HG03159 (cell line): ENCODE results near the gene TTYH3.

Experiments
- ATAC-seq: cut with Tn5 transposase; IDR thresholded peaks from one replicate; pipeline ENCODE4 v1.9.1; 2021; ENCODE audit warnings: mild to moderate bottlenecking, moderate library complexity; ENCODE audit not compliant: unreplicated experiment

The TTYH3 gene

DNA sequence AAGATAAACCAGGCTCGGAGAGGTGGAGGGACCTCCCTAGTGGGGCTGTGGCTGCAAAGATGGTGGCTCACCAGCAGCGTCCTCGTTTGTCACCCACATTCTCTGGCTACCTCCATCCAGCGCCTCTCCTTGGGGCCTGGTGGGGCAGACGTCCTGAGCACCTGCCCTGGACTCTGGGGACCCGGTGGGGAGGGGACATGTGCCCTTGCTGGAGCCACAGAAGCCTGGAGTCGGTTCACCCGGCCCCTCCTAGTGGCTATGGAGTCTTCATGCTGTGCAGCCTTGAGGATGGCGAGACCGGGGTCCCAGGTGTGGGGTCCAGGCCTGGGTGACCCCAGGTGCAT, 14.5 kb downstream of the TTYH3 start:
- ATAC-seq = no peak

DNA sequence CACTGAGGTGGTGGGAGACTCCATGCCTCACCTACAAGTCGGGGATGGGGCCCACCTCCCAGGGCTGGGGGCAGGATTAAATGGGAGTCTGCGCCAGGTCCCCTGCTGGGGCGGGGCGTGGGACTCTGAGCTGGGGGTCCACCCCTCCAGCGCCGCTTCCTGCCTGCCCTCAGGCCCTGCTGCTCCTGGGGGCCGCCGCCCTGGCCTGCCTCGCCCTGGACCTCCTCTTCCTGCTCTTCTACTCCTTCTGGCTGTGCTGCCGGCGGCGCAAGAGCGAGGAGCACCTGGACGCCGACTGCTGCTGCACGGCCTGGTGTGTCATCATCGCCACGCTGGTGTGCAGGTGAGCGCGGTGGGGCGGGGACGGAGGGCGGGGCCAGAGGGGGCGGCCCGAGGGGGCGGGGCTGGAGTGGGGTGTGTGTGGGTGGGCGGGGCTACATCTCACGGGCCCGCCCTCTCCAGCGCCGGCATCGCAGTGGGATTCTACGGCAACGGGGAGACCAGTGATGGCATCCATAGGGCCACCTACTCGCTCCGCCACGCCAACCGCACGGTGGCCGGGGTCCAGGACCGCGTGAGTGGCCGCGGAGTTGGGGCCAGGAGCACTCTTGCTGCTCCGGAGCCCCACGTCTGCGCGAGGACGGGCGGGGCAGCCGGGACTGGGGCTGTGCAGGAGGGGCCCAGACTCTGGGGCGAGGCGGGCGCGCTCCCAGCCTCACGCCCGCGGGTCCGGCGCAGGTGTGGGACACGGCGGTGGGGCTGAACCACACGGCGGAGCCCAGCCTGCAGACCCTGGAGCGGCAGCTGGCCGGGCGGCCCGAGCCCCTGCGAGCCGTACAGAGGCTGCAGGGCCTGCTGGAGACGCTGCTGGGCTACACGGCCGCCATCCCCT, 15.1 kb downstream of the TTYH3 start:
- no peak for ATAC-seq

DNA sequence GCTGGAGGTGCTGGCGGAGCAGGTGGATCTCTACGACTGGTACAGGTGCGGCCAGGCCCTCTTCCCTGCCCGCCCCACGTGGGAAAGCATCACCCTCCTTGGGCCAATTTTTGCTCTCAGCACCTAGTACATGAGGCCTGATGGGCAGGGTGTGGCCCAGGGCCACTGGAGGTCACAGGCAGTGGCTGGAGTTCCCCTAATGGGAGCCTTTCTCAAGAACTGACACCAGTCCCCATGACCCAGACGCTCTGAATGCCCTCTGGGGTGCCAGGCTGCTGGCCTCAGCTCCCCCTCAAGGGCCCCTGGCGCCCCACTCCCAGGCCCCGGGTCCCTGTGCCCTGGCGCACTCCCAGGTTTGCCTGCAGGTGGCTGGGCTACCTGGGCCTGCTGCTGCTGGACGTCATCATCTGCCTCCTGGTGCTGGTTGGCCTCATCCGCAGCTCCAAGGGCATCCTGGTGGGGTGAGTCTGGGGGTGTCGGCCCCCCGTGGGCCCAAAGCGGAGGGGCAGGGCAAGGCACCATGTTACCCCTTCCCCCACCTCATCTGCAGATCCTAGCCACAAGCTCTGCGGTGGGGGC, 15.9 kb downstream of the TTYH3 start:
- no peak for ATAC-seq

DNA sequence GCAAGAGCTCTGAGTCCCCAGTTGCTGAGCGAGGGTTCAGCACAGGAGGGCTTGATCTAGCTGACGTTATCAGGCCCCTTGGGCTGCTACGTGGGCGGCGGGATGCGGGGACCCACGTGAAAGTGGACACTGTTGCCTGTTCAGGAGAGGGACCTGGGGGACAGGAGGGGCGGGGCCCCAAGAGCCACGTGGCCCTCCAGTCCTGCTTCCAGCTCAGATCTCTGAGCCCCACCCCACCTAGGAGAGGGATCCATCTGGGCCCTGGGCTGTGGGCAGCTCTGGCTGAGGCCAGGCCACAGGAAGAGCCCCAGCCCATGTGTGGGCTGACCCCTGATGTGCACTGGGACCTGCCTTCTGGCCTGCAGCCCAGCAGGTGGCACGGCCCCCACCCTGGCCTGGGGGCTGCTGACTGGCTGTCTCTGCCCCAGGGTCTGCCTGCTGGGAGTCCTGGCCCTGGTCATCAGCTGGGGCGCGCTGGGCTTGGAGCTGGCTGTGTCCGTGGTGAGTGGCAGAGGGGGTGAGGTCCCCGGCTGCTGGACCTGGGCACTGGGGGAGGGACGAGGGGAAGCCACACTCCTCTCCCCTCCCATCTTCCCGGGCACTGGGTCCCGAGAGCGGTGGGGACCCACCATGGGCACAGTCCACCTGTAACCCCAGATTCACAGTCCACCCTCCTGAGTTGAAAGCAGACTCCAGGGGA, 17.5 kb downstream of the TTYH3 start:
- no peak for ATAC-seq

DNA sequence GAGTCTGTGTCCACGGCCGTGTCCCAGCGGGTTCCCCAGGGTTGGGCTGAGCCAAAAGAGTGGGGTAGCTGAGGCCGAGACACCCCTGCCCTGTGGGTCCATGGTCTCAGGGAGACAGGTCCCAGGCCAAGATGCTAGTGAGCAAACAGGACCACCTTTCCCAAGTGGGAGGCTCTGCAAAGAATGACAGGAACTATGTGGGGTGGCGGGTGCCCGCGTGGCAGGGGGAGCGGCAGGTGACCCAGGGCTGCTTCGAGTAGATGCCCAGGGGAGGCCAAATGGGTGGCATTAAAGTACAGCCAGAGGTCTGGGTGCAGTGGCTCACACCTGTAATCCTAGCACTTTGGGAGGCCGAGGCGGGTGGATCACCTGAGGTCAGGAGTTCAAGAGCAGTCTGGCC, 18.2 kb downstream of the TTYH3 start:
- ATAC-seq = no peak

DNA sequence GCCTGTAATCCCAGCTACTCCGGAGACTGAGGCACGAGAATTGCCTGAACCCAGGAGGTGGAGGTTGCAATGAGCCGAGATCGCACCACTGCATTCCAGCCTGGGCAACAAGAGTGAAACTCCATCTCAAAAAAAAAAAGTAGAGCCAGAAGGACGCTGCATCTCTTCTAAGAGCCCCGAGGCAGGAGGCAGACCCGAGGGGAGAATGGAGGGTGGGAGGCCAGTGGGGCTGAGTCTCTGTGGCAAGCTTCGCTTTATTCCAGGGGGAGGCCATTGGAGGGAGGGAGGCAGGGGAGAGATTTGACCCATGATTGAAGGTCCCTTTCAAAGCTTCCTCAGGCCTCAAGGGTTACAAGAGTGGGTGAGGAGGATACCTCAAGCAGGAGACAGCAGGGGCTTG, 18.7 kb downstream of the TTYH3 start:
- ATAC-seq = no peak

DNA sequence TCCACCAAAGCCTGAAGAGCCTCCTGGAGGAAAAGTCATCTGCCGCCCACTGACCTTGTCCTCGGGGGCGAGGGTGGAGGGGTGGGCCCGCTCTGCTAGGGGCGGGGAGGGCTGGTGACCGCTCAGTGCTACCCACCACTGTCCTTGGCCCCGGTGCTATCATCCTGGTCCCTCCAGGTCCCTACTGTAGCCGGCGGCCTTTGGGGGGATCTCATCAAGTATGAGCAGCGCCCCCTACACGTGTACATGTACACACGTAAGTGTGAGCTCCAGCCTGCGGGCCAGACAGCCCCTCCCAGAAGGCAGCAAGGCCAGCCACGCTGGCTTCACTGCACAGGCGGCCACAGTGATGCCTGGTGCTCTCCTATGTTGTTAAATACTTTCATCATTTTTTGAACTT, 19.6 kb downstream of the TTYH3 start:
- ATAC-seq = no peak

DNA sequence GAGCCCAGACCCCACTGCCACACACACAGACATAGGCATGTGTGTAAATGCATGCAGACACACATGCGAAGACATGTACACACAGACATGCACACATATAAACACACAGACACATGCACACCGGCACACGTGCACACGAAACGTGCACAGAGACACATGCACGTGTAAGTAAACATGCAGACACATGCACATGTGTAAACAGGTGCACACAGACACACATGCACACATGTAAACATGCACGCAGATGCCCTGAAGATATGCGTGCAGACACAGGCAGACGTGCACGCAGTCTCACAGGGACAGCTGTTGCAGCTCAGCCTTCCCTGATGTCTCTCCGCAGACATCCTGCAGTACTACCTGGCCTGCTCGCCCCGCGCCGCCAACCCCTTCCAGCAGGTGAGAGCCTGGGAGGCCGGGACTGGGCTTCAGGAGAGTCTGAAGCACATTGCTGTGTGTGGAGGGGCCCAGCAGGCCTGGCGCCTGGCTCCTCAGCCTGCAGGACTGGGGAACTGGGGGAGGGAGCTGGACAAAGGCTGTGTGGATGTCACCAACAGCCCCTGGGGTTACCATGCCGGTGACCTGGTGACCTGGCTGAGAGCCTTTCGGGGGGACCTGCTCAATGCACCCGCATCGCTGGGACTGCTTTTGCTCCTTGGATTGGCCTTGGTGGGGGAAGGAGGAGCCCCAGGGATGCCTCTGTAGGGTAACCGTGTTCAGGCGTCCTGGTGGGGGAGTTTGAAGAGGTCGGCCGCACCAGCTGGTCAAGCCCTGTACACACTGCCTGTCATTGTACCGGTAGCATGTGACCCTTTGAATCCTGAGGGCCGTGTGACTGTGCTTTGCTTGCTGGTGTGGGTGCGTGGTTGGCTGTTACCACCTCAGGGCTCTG, 20.3 kb downstream of the TTYH3 start:
- ATAC-seq = no peak

DNA sequence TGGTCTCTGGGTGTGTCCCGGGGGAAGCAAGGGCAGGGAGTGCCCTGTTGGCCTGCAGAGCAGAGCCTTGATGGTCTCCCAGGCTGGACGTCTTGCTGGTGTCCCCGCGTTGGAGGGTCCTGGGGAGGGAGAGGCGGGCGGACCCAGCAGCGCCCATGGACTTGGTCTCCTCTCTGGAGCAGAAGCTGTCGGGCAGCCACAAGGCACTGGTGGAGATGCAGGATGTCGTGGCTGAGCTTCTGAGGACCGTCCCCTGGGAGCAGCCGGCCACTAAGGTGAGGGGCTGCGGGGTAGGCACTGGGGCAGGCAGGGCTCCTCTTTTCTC, 20.9 kb downstream of the TTYH3 start:
- no peak for ATAC-seq

DNA sequence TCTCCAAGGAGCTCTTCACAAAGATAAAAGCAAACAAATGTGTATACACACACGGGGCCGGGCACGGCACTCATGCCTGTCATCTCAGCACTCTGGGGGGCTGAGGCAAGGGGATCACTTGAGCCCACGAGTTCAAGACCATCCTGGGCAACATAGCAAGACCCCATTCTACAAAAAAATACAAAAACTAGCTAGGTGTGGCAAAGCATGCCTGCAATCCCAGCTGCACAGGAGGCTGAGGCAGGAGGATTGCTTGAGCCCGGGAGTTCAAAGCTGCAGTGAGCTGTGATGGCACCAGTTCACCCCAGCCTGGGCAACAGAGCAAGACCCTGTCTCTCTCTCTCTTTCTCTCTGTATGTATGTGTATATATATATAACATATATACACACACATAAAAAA, 22.3 kb downstream of the TTYH3 start:
- no peak for ATAC-seq

DNA sequence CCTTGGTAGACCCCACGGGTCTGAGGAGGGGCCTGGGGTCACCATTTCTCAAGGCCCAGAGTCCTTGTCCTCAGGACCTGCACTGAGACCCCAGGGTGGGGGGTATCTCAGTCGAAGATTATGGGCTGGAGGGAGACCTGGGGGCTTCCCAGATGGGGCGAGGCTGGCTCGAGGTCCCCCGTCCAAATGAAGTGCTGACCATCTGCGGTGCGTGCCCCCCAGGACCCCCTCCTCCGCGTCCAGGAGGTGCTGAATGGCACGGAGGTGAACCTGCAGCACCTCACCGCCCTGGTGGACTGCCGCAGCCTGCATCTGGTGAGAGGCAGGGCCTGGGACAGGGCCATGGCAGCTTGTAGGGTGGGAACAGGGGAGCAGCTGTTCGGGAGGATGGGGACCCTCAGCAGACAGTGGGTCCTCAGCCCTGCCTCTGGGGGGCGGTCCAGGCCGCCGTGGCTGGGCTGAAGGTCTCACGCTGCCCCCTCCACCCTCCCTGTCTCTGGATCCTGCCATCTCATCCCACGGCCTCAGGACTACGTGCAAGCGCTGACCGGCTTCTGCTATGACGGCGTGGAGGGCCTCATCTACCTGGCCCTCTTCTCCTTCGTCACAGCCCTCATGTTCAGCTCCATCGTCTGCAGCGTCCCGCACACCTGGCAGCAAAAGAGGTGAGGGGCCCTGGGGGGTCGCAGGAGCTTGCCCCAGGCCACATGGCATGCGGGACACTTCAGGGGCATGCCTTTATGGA, 24.3 kb downstream of the TTYH3 start:
- no peak for ATAC-seq

DNA sequence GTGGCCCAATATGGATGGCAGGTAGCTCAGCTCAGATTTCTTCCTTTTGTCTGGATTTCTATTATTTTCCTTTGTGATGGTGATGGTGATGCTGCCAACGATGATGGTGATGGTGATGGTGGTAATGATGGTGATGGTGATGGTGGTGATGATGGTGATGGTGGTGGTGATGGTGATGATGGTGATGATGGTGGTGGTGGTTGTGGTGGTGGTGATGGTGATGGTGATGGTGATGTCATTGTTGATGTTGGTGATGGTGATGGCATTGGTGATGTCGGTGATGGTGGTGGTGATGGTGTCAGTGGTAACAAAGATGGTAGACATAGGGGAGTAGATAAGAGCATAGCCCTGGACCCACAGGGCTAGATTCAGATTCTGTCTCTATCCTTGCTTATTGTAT, 25.4 kb downstream of the TTYH3 start:
- ATAC-seq = no peak

DNA sequence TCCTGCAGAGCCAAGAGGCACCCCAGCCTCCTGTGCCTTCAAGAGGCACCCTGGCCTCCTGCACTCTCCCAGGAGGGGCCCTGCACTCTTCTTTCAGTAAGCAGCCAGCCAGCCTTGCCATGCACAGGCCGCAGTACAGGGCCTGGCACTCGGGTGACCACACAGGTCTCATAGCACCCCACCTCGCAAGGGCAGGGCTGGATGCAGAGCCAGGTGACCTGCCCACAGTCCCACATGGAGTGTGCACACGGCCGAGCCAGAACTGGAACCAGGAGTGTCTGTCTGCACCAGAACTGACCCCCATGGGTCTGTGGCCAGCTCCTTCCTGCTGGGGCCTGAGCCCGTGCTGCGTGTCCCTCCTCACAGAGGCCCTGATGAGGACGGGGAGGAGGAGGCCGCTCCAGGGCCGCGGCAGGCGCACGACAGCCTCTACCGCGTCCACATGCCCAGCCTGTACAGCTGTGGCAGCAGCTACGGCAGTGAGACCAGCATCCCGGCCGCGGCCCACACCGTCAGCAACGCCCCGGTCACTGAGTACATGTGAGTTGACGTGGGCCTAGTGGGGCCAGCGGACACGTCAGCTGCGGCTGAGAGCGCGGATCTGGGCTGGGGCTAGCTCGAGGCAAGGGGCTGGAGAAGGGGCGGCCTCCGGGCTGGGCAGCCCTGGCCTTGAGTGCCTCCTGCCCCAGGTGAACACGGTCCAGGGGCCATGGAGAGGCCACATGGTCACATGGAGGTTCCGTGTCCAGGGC, 26.3 kb downstream of the TTYH3 start:
- ATAC-seq = no peak

DNA sequence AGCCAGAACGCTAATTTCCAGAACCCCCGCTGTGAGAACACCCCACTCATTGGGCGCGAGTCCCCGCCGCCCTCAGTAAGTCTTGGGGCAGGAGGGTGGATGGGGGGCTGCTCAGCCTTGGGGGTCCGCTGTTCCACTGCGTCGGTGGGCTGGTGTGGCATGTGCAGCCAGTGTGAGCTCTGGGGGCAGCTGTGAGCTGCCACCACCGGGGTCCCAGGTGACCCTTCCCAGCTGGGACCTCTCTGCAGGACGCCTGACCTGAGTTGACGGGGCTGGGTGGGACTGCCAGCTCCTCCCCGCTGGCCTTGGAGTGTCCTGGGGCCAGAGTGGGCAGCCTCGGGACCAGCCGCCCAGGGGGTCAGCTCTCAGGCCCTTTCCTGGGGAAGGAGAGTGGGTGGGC, 27.2 kb downstream of the TTYH3 start:
- no peak for ATAC-seq

DNA sequence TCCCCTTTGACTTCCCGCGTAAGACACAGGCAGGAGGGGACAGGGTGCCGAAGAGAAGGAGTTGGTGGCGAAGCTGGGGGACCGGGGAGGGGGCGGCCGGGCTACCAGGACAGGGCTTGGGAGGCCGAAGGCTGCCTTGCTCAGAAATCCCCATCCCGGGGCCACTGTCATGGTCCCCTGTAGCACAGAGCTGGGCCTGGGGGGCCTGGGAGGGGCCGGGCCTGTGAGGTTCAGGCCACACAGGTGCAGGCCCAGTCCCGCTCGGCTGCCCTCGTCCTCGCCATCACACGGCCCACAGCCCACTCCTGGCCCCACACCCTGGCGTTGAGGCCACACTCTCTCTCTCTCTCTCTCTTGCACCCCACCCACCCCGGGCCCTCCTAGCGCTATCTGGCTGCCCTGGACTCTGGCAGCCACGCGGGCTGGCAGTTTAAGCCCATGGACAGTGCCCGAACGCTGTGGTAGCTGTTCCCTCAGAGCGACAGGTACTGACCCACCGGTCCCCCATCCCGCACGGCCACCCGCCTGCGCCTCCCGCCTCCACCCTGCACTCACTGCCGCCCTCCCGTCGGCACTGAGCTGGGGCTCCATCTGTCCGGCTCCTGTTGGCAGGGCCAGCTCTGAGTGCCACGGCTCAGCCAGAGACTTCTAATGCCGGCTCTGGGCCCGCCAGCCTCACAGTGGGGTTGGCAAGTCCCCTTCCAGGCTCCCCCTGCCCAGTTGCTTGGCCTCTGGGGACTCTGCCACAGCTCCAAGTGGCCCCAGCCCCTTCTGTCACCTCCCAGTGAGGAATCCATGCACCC, 28.0 kb downstream of the TTYH3 start:
- ATAC-seq = no peak

DNA sequence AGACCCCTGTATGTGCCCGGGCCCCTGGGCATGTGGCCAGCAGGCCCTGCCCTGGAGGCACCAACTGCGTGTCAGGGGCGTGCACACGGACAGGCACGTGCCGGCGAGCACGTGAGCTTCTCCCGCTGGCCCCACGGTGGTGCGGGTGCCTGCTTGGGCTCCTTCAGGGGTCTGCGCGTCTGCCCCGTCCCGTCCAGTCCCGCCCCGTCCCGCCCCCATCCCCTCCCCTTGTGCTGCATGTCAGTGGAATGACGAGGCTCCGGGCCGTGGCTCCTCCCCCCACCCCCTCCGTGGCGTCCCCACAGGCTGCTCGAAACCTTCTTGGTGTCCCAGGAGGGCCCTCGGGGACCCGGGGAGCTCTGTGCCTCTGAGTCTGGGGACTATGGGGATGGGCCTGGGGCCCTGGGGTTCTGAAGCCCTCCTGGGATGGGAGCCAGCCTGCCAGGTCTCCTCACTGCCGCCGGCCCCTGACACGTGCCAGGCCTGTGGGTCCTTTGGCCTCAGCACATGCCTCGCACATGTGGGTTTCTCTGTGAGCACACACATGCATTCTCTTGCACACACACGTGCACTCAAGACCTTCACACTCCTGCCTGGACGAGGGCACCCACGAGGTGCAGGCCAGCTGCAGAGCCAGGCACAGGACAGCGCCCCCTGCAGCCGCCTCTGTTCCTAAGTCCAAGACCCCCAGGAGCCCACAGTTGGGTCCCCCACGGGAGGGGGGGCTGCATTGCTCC, 28.7 kb downstream of the TTYH3 start:
- ATAC-seq = no peak

DNA sequence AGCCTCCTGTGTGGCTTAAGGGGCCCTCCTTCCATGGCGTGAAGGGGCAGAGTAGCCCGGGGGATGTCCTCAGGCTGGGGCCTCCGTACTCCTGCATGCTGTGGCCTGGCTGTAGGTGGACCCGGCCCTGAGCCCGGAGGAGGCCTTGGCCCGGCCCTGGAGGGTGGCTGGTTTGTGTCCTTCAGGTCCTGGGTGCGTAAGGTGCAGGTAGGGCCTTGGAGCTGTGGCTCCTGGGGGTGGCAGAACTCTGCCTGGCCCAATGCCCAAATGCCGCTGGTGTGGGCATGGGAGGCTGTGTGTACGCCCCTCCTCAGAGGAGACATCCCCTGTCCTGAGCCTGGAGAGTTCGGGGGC, 29.3 kb downstream of the TTYH3 start:
- ATAC-seq = no peak

DNA sequence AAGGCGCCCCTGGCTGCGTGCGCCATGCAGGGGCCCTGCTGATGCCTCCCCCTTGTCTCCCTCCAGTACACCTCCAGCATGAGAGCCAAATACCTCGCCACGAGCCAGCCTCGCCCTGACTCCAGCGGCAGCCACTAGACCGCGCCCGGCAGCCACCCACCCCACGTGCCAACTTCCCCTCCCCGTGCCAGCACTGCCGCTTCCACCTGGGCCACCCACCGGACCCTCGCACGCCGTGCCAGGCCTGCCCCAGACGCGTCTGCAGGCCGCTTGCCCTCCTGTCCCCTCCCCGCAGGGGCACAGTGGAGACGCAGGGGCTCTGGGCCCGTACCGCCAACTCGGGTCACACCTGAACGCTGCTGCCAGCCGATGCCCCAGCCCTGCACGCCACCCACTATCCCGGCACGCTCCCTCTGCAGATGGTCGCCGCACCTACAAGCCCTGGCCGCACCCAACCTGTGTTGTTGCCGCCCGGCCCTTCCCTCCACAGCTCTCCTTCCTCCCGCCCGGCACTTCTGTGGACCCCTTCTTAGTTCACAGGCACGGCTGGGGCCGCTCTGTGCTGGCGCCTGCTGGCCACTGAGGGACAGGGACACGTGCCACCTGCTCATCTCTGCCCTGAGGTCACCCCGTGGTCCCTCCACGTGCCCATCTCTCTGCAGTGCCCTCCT, 30.0 kb downstream of the TTYH3 start:
- no peak for ATAC-seq
